ENCODE data around the gene CYTL1.

The CYTL1 gene

DNA sequence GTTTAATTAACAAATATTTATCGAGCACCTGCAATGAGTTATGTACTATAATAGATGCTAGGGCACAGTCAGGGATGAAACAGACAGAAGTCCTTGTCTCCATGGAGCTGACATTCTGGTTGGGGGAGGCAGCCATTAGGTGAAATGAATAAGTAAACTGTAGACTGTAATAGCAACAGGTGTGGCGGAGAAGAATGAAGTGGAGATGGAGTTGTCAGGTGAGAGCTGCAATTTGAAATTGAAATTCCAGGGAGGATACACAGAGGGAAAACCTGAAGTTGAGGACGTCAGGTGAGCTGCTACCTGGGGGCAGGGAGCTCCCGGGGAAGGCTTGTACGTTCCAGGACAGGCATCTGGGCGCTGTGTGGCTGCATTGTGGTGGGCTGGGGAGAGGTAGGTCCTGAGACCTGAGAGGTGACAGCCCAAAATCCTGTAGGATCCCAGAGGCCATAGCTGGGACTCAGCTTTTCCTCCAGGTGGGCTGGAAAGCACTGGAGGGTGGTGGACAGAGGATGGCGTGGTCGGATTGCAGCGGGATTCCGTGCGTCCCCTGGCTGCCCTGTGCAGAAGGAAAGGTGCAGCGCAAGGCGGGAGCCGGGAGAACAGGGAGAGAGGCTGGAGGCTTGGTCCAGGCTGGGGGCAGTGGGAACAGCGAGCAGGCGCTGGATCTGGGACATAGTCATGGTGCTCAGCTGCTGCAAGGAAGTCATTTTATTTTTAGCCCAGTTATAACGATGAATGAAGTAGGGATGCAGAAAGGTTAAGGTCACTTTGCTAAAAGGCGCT is 24.8 kb downstream of the CYTL1 start:
- no peak for DNase-seq (ENCODE audit: low read depth)
- H3K4me3 ChIP-seq (ENCODE audit: control insufficient read depth, low read depth, low read length), result no peak overlapping the region
- TF ChIP-seq, protein P1, sequence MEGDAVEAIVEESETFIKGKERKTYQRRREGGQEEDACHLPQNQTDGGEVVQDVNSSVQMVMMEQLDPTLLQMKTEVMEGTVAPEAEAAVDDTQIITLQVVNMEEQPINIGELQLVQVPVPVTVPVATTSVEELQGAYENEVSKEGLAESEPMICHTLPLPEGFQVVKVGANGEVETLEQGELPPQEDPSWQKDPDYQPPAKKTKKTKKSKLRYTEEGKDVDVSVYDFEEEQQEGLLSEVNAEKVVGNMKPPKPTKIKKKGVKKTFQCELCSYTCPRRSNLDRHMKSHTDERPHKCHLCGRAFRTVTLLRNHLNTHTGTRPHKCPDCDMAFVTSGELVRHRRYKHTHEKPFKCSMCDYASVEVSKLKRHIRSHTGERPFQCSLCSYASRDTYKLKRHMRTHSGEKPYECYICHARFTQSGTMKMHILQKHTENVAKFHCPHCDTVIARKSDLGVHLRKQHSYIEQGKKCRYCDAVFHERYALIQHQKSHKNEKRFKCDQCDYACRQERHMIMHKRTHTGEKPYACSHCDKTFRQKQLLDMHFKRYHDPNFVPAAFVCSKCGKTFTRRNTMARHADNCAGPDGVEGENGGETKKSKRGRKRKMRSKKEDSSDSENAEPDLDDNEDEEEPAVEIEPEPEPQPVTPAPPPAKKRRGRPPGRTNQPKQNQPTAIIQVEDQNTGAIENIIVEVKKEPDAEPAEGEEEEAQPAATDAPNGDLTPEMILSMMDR (IDR thresholded peaks at IDR 0.05; ENCODE audit: control insufficient read depth, insufficient read depth, low read depth, low read length, missing control alignments), result no peak

DNA sequence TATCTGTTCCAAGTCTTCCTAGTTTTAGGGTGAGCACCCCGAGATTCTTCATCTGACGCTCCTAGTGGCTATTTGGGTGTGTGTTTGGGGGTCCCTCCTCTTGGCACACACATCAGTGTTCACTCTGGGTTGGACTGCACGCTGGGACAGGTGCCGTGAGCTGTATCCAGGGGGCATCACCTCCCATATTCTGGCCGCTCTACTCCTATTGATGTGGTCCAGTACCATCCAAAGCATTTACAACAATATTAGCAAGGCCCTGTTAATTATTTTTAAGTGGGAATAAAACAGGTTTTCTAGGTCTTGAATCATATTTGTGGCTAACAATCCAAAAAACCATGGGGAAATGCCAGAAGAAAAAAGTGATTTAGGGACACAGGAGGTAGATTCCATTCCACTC is 26.4 kb downstream of the CYTL1 start:
- no peak overlapping the region for H3K4me3 ChIP-seq (ENCODE audit: control insufficient read depth, low read depth, low read length)
- TF ChIP-seq, protein P1 (IDR thresholded peaks at IDR 0.05; ENCODE audit: control insufficient read depth, insufficient read depth, low read depth, low read length, missing control alignments), result no peak
- no peak for DNase-seq (ENCODE audit: low read depth)

DNA sequence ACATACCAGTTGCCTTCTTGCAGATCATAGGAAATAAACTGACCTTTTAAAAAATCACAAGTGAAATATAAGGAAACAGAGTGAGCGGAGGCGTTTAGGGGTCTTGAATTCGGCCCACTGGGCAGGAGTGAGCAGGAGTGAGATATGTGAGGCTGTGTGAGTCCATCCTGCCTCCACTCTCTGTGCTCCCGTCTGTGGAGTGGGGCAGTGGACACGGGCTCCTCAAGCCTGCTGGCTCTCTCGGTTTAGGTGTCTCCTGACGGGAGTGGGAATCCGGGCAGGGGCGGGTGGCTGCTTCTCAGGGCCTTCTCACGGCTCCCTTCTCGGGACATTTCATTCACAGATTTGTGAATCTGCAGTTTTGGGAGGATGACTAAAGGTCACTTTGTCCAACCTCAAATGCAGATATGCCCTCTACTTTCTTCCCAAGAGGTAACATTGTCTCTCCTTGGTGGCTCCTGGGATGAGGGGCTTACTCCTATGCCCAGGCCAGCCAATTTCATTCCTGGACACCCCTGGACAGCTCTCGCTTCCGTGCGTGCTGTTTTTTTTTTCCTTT is 27.6 kb downstream of the CYTL1 start:
- no peak overlapping the region for H3K4me3 ChIP-seq (ENCODE audit: control insufficient read depth, low read depth, low read length)
- TF ChIP-seq, protein P1 (IDR thresholded peaks at IDR 0.05; ENCODE audit: control insufficient read depth, insufficient read depth, low read depth, low read length, missing control alignments), result no peak
- no peak for DNase-seq (ENCODE audit: low read depth)

DNA sequence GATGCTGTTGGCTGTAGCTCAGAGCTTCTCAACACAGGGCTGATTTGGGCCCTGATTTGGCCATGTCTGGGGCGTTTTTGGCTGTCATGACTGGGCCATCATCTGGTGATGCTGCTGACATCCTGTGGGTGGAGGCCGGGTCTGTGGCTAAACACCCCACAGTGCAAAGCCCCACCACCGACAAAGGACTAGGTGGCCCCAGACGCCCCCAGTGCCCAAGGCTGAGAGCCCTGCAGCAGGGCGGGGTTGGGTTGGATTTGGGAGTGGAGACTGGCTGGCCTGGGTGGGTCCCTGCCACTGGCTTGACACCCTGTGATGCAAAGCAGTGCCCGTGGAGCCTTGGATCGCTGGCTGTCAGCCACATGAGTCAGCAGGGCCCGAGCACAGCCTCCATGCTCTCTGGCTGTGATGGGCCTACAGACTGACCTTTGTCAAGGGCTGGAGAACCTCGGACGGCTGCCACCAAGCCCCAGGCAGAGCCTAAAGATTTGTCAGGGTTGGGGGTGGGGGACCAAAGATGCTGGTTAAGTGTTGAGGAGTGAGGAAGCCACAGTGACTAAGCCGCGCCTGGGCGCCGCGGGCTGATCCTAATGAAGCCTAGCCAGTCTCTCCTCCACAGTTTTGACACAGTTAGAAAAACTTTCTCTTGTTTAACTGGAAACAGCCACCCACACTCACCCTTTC is 28.3 kb downstream of the CYTL1 start:
- TF ChIP-seq, protein P1 (IDR thresholded peaks at IDR 0.05; ENCODE audit: control insufficient read depth, insufficient read depth, low read depth, low read length, missing control alignments), result no peak

DNA sequence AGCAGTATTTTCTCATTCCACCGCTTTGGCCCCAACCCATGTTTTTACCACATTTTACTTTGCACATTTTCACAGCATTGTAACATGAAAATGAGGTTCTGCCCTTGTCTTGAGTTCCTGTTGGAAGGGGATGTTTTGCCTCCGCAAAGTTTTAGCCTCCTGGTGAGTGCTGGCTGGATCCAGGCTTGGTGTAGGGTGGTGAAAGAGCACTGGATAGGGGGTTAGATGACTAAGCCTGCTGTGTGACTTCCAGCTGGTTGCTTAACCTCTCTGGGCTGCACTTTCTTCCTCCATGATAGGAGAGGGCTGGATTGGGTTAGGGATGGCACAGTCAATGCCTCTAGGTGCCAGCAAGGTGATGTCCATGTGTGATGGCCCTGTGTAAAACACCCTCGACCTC is 28.9 kb downstream of the CYTL1 start:
- no peak overlapping the region for H3K4me3 ChIP-seq (ENCODE audit: control insufficient read depth, low read depth, low read length)
- no peak for DNase-seq (ENCODE audit: low read depth)
- TF ChIP-seq, protein P1 (IDR thresholded peaks at IDR 0.05; ENCODE audit: control insufficient read depth, insufficient read depth, low read depth, low read length, missing control alignments), result no peak

More for the DNA sequence above, 28.3 kb downstream of the CYTL1 start:
- H3K4me3 ChIP-seq (ENCODE audit: control insufficient read depth, low read depth, low read length), result no peak overlapping the region
- peak; percentile 69 for DNase-seq (ENCODE audit: low read depth)

DNA sequence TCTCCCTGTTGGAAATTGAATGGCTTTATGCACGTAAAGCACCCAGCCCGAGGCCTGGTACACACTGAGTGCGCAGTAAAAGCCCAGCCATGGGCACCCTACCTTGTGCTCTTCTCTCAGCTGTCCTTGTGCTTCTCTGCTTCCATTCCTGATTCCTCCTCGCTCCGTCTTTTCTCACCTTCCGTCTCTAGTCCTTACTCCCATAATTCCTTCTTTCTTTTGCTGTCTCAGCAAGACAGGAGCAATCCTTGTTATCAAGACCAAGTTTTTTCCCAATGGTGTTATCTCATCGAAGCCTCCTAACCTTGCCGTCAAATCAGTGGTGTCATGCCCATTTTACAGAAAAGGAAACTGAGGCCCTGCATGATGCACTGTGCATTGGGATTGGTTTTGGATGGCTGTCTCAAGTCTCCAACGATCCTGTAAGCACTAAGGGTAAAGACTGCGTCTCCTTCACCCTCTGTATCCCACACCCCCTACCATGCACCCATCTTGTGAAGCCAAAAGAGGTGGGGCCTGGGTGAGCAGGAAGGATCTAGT is 30.1 kb downstream of the CYTL1 start:
- no peak for DNase-seq (ENCODE audit: low read depth)
- H3K4me3 ChIP-seq (ENCODE audit: control insufficient read depth, low read depth, low read length), result no peak overlapping the region
- TF ChIP-seq, protein P1 (IDR thresholded peaks at IDR 0.05; ENCODE audit: control insufficient read depth, insufficient read depth, low read depth, low read length, missing control alignments), result no peak
